ENCODE results near the gene SESN3. TPM values are rescaled to one million over a fixed set of nuclear protein-coding genes. Genes with fewer than 3 reads are reported as not detected.

SESN3 gene
- total RNA-seq, 1 experiment from 2014 or later: 1.4 TPM

- Histone ChIP-seq H3K4me3 (ENCODE audit: low read depth in 2 of 2, low read length in 2 of 2) (peak overlapping the region; percentile 63 to 66), H3K4me1 (ENCODE audit: control insufficient read depth, insufficient read depth, low read length) (peaks cover 15% of the 10 kb centered on the region), H3K27me3 (ENCODE audit: control insufficient read depth, insufficient read depth, low read length) (peaks cover 67% of the 10 kb centered on the region), H3K36me3 (ENCODE audit: control insufficient read depth, insufficient read depth, low read length) (no peaks in the 10 kb centered on the region), H3K27ac (ENCODE audit: low read length) (no peak overlapping the region), H3K9me3 (ENCODE audit: control insufficient read depth, insufficient read depth, low read depth, low read length) (no peaks in the 10 kb centered on the region)
- ChIA-PET POLR2A (interaction anchor here (0.5 to 1.1 kb wide), 3 partner anchors 11 to 1203 kb away, joined by 3 to 7 read pairs (median 4); no protein-coding TSS in a partner anchor), CTCF (interaction anchor here (0.6 to 1.1 kb wide), 2 partner anchors 21 to 718 kb away, joined by 3 read pairs; no protein-coding TSS in a partner anchor)
- TF ChIP-seq, protein P1, sequence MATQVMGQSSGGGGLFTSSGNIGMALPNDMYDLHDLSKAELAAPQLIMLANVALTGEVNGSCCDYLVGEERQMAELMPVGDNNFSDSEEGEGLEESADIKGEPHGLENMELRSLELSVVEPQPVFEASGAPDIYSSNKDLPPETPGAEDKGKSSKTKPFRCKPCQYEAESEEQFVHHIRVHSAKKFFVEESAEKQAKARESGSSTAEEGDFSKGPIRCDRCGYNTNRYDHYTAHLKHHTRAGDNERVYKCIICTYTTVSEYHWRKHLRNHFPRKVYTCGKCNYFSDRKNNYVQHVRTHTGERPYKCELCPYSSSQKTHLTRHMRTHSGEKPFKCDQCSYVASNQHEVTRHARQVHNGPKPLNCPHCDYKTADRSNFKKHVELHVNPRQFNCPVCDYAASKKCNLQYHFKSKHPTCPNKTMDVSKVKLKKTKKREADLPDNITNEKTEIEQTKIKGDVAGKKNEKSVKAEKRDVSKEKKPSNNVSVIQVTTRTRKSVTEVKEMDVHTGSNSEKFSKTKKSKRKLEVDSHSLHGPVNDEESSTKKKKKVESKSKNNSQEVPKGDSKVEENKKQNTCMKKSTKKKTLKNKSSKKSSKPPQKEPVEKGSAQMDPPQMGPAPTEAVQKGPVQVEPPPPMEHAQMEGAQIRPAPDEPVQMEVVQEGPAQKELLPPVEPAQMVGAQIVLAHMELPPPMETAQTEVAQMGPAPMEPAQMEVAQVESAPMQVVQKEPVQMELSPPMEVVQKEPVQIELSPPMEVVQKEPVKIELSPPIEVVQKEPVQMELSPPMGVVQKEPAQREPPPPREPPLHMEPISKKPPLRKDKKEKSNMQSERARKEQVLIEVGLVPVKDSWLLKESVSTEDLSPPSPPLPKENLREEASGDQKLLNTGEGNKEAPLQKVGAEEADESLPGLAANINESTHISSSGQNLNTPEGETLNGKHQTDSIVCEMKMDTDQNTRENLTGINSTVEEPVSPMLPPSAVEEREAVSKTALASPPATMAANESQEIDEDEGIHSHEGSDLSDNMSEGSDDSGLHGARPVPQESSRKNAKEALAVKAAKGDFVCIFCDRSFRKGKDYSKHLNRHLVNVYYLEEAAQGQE (IDR thresholded peaks at IDR 0.05; ENCODE audit: insufficient read depth in 1 of 2, low read depth in 2 of 2, low read length in 1 of 2): no peak
- TF ChIP-seq, protein P2, sequence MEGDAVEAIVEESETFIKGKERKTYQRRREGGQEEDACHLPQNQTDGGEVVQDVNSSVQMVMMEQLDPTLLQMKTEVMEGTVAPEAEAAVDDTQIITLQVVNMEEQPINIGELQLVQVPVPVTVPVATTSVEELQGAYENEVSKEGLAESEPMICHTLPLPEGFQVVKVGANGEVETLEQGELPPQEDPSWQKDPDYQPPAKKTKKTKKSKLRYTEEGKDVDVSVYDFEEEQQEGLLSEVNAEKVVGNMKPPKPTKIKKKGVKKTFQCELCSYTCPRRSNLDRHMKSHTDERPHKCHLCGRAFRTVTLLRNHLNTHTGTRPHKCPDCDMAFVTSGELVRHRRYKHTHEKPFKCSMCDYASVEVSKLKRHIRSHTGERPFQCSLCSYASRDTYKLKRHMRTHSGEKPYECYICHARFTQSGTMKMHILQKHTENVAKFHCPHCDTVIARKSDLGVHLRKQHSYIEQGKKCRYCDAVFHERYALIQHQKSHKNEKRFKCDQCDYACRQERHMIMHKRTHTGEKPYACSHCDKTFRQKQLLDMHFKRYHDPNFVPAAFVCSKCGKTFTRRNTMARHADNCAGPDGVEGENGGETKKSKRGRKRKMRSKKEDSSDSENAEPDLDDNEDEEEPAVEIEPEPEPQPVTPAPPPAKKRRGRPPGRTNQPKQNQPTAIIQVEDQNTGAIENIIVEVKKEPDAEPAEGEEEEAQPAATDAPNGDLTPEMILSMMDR (IDR thresholded peaks at IDR 0.05): no peak
- TF ChIP-seq TCF7L2 (IDR thresholded peaks at IDR 0.05; ENCODE audit: low read depth, low read length): no peak
- in situ Hi-C loops (cut with HindIII; ENCODE audit: low pct_unique_long_range_greater_than_20kb, low sequenced_read_pairs) (no loop called here), intact Hi-C loops (cut with micrococcal nuclease; ENCODE audit: unreplicated experiment) (loop anchor here (10.0 kb wide), 1 partner anchor 167 kb away; the partner anchor contains the start of gene SRSF8)
- ATAC-seq: no peak
- no peak for DNase-seq (ENCODE audit: low read depth, low spot score)
- BruUV-seq (replicated peaks): no TSS peak
Measured at GRCh38 chr11:95231881-95232605, 1.0 kb upstream of the SESN3 start.

GRCh38 chr11:95230810-95231126 is 234 bp downstream of the SESN3 start:
- POLR2A ChIA-PET: no interaction called here
- peaks cover 71% of the 10 kb centered on the region for H3K27me3 ChIP-seq (ENCODE audit: control insufficient read depth, insufficient read depth, low read length)
- ATAC-seq: peak; percentile 73

More at GRCh38 chr11:95230810-95231126, 234 bp downstream of the SESN3 start:
- no peak overlapping the region for H3K27ac ChIP-seq (ENCODE audit: low read length)
- H3K4me3 ChIP-seq (ENCODE audit: low read depth in 2 of 2, low read length in 2 of 2): peak overlapping the region; percentile 63 to 66
- intact Hi-C loops (cut with micrococcal nuclease; ENCODE audit: unreplicated experiment) (loop anchor here (10.0 kb wide), 1 partner anchor 166 kb away; the partner anchor contains the start of gene SRSF8), in situ Hi-C loops (cut with HindIII; ENCODE audit: low pct_unique_long_range_greater_than_20kb, low sequenced_read_pairs) (no loop called here)
- no peaks in the 10 kb centered on the region for H3K36me3 ChIP-seq (ENCODE audit: control insufficient read depth, insufficient read depth, low read length)
- no TSS peak for BruUV-seq (replicated peaks)
- TF ChIP-seq SIN3A (IDR thresholded peaks at IDR 0.05; ENCODE audit: borderline replicate concordance, insufficient read depth, low read depth, low read length): peak; percentile 47; the same call in 1 of the 2 replicates
- TF ChIP-seq, protein P2 (IDR thresholded peaks at IDR 0.05): no peak
- H3K4me1 ChIP-seq (ENCODE audit: control insufficient read depth, insufficient read depth, low read length): peaks cover 15% of the 10 kb centered on the region
- DNase-seq (ENCODE audit: low read depth, low spot score): no peak
- CTCF ChIA-PET: no interaction called here
- H3K9me3 ChIP-seq (ENCODE audit: control insufficient read depth, insufficient read depth, low read depth, low read length): no peaks in the 10 kb centered on the region
